ENCODE measurements around the gene LRP1-AS.

Gene LRP1-AS

DNA sequence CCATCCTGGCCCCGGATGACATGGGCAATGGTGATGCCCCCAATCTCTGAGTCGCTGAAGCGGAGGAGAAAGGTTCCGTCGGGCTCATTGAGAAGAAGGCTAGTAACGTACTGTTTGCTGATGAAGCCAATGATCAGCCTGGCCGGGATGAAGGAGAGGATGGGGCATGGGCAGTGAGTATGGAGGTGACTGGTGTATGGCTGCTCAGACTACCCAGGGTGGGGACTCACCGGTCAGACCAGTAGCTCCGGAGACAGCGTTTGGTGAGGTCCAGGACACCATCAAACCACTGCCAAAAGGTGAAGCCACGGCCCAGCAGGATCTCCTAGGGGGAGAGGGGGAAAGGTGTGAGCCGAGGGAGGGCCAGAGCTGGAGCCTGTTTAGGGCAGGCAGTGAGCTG lies 47.7 kb downstream of the LRP1-AS start:
- Histone ChIP-seq H3K9ac (ENCODE audit: low read depth in 1 of 2, low read length in 2 of 2) (no peak overlapping the region), H3K36me3 (ENCODE audit: control insufficient read depth in 2 of 2, insufficient read depth in 2 of 2, low read length in 2 of 2) (peaks cover 56 to 73% of the 10 kb centered on the region in 2 donors), H3K4me1 (ENCODE audit: control insufficient read depth in 2 of 2, insufficient read depth in 2 of 2, low read length in 2 of 2) (peaks cover 14 to 18% of the 10 kb centered on the region in 2 donors), H3K9me3 (ENCODE audit: control insufficient read depth in 2 of 2, low read length in 2 of 2) (no peaks in the 10 kb centered on the region), H3K27me3 (ENCODE audit: control insufficient read depth in 2 of 2, insufficient read depth in 2 of 2, low read length in 2 of 2) (no peaks in the 10 kb centered on the region), H3K27ac (ENCODE audit: low read depth in 2 of 2, low read length in 2 of 2) (peak overlapping the region in 1 of 2 donors; percentile 23), H3K4me3 (ENCODE audit: low read length in 2 of 2) (no peak overlapping the region)

DNA sequence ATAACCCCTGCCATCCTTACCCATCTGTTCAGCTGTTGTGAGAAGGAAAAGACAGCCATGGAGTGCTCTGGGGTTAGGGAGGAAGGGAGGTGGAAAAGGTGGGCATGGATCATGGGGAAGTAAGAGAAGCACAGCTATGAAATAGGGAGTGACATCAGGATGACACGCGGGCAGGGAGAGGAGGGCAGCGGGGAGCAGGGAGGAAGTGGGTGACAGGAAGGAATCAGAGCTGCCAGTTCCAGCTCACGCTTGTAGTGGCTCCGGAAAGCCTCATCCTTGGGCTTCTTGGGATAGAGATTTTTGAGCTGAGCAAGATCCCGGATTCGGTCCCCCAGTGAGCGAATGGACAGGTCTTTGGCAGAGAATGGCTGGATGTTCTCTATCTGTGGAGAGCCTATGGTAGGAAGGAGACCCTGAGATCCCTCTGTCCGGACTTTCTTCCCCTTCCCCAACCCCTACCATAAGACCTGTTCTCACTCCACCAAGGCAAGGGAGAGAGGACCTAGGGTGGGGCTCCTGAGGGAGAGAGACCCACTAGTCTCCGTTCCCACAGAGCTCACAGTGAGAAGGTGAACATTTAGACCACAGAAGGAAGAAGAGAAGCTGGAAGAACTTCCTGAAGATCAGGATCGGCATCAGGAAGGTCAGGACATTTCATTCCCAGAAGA lies 48.2 kb downstream of the LRP1-AS start:
- peaks cover 50 to 70% of the 10 kb centered on the region in 2 donors for H3K36me3 ChIP-seq (ENCODE audit: control insufficient read depth in 2 of 2, insufficient read depth in 2 of 2, low read length in 2 of 2)

DNA sequence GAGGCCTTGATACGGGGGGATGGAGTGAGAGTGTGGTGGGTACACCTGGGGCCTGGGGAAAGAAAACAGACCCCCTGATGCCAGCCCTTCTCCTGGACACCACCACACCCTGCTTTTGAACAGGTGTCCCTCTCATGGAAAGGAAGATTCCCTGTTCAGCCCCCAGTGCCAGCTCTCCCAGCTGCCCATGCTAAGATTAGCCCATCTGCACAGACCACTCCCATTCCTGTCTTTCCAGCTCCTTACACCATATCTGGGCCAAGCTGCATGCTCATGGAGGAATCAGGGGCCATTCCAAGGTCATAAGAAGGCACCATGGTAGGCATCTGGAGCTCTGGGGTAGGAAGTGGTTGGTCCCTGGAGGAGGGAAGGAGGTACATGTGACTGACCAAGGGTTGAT lies 48.9 kb downstream of the LRP1-AS start:
- Histone ChIP-seq H3K36me3 (ENCODE audit: control insufficient read depth in 2 of 2, insufficient read depth in 2 of 2, low read length in 2 of 2) (peaks cover 45 to 65% of the 10 kb centered on the region in 2 donors), H3K27me3 (ENCODE audit: control insufficient read depth in 2 of 2, insufficient read depth in 2 of 2, low read length in 2 of 2) (no peaks in the 10 kb centered on the region), H3K4me3 (ENCODE audit: low read length in 2 of 2) (no peak overlapping the region), H3K27ac (ENCODE audit: low read depth in 2 of 2, low read length in 2 of 2) (peak overlapping the region in 1 of 2 donors; percentile 4), H3K4me1 (ENCODE audit: control insufficient read depth in 2 of 2, insufficient read depth in 2 of 2, low read length in 2 of 2) (peaks cover 21 to 24% of the 10 kb centered on the region in 2 donors), H3K9ac (ENCODE audit: low read depth in 1 of 2, low read length in 2 of 2) (no peak overlapping the region), H3K9me3 (ENCODE audit: control insufficient read depth in 2 of 2, low read length in 2 of 2) (no peaks in the 10 kb centered on the region)

More for the DNA sequence above, 48.2 kb downstream of the LRP1-AS start:
- Histone ChIP-seq H3K4me1 (ENCODE audit: control insufficient read depth in 2 of 2, insufficient read depth in 2 of 2, low read length in 2 of 2) (peaks cover 17 to 20% of the 10 kb centered on the region in 2 donors), H3K27ac (ENCODE audit: low read depth in 2 of 2, low read length in 2 of 2) (peak overlapping the region in 1 of 2 donors; percentile 4), H3K27me3 (ENCODE audit: control insufficient read depth in 2 of 2, insufficient read depth in 2 of 2, low read length in 2 of 2) (no peaks in the 10 kb centered on the region), H3K9me3 (ENCODE audit: control insufficient read depth in 2 of 2, low read length in 2 of 2) (no peaks in the 10 kb centered on the region), H3K9ac (ENCODE audit: low read depth in 1 of 2, low read length in 2 of 2) (no peak overlapping the region), H3K4me3 (ENCODE audit: low read length in 2 of 2) (no peak overlapping the region)

GRCh38 chr12:57097554-57097835 lies 49.9 kb downstream of the LRP1-AS start:
- no peaks in the 10 kb centered on the region for H3K9me3 ChIP-seq (ENCODE audit: control insufficient read depth in 2 of 2, low read length in 2 of 2)
- H3K4me1 ChIP-seq (ENCODE audit: control insufficient read depth in 2 of 2, insufficient read depth in 2 of 2, low read length in 2 of 2): peaks cover 23 to 25% of the 10 kb centered on the region in 2 donors
- H3K4me3 ChIP-seq (ENCODE audit: low read length in 2 of 2): no peak overlapping the region
- no peak overlapping the region for H3K9ac ChIP-seq (ENCODE audit: low read depth in 1 of 2, low read length in 2 of 2)
- H3K27ac ChIP-seq (ENCODE audit: low read depth in 2 of 2, low read length in 2 of 2): no peak overlapping the region
- H3K36me3 ChIP-seq (ENCODE audit: control insufficient read depth in 2 of 2, insufficient read depth in 2 of 2, low read length in 2 of 2): peaks cover 45 to 64% of the 10 kb centered on the region in 2 donors
- no peaks in the 10 kb centered on the region for H3K27me3 ChIP-seq (ENCODE audit: control insufficient read depth in 2 of 2, insufficient read depth in 2 of 2, low read length in 2 of 2)

DNA sequence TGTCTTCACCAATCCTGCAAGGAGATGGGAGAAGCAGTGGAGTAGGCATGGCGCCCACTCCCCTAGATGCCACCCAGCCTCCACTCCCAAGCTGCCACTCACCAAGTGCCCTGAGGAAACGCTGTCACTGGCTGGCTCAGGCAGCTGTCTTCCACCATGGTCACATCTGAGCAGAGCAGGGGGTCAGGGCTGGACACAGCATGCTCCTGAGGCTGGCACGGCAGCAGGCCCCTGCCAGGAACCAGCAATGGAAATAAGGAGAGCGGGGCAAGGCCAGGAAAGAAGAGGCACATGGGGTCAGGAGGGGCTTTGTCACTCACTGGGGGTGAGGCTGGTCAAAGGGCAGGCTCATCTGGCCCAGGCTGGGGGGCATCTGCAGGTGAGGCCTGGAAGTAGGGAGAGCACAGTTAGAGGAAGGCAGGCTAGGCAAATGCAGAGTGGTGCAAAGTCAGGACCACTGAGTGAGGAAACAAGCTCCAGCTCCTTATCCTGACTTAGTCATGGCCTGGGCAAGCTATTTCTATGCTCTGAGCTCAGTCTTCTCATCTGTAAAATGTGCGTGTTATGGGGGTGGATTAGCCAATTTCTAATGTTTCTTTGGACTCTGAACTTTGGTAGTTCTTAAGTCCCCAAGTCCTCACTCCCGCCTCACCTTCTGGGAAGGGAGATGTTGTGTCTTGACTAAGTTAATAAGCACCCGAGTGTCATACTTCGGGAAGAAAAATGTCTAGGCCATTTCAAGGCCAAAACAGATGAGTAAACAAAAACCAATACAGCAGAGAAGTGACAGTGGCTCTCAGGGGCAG lies 50.5 kb downstream of the LRP1-AS start:
- Histone ChIP-seq H3K36me3 (ENCODE audit: control insufficient read depth in 2 of 2, insufficient read depth in 2 of 2, low read length in 2 of 2) (peaks cover 45 to 62% of the 10 kb centered on the region in 2 donors), H3K4me3 (ENCODE audit: low read length in 2 of 2) (no peak overlapping the region), H3K27ac (ENCODE audit: low read depth in 2 of 2, low read length in 2 of 2) (peak overlapping the region in 1 of 2 donors; percentile 4), H3K9ac (ENCODE audit: low read depth in 1 of 2, low read length in 2 of 2) (no peak overlapping the region), H3K4me1 (ENCODE audit: control insufficient read depth in 2 of 2, insufficient read depth in 2 of 2, low read length in 2 of 2) (peaks cover 19 to 21% of the 10 kb centered on the region in 2 donors), H3K27me3 (ENCODE audit: control insufficient read depth in 2 of 2, insufficient read depth in 2 of 2, low read length in 2 of 2) (no peaks in the 10 kb centered on the region), H3K9me3 (ENCODE audit: control insufficient read depth in 2 of 2, low read length in 2 of 2) (no peaks in the 10 kb centered on the region)

GRCh38 chr12:57096099-57096572 lies 51.3 kb downstream of the LRP1-AS start:
- H3K4me1 ChIP-seq (ENCODE audit: control insufficient read depth in 2 of 2, insufficient read depth in 2 of 2, low read length in 2 of 2): peaks cover 23 to 24% of the 10 kb centered on the region in 2 donors
- no peak overlapping the region for H3K27ac ChIP-seq (ENCODE audit: low read depth in 2 of 2, low read length in 2 of 2)
- H3K9me3 ChIP-seq (ENCODE audit: control insufficient read depth in 2 of 2, low read length in 2 of 2): no peaks in the 10 kb centered on the region
- no peak overlapping the region for H3K9ac ChIP-seq (ENCODE audit: low read depth in 1 of 2, low read length in 2 of 2)
- no peak overlapping the region for H3K4me3 ChIP-seq (ENCODE audit: low read length in 2 of 2)
- no peaks in the 10 kb centered on the region for H3K27me3 ChIP-seq (ENCODE audit: control insufficient read depth in 2 of 2, insufficient read depth in 2 of 2, low read length in 2 of 2)
- H3K36me3 ChIP-seq (ENCODE audit: control insufficient read depth in 2 of 2, insufficient read depth in 2 of 2, low read length in 2 of 2): peaks cover 45 to 65% of the 10 kb centered on the region in 2 donors

- Histone ChIP-seq H3K36me3 (ENCODE audit: control insufficient read depth in 2 of 2, insufficient read depth in 2 of 2, low read length in 2 of 2) (peaks cover 43 to 66% of the 10 kb centered on the region in 2 donors), H3K9ac (ENCODE audit: low read depth in 1 of 2, low read length in 2 of 2) (no peak overlapping the region), H3K27me3 (ENCODE audit: control insufficient read depth in 2 of 2, insufficient read depth in 2 of 2, low read length in 2 of 2) (no peaks in the 10 kb centered on the region), H3K9me3 (ENCODE audit: control insufficient read depth in 2 of 2, low read length in 2 of 2) (no peaks in the 10 kb centered on the region), H3K4me1 (ENCODE audit: control insufficient read depth in 2 of 2, insufficient read depth in 2 of 2, low read length in 2 of 2) (peaks cover 20 to 30% of the 10 kb centered on the region in 2 donors), H3K27ac (ENCODE audit: low read depth in 2 of 2, low read length in 2 of 2) (no peak overlapping the region), H3K4me3 (ENCODE audit: low read length in 2 of 2) (no peak overlapping the region)
Measured at GRCh38 chr12:57095440-57095839, 52.0 kb downstream of the LRP1-AS start.

All from mucosa of rectum (tissue), 2 donors.